Airway epithelial cell (primary cell): Measurements from ENCODE around the gene CMTM5. TPM values are rescaled to one million over a fixed set of nuclear protein-coding genes. Genes with fewer than 3 reads are reported as not detected.

Source experiments
- total RNA-seq: library from RNA; depleted of rRNA; stranded (reverse); fragments of >200 nt; gene quantifications from 2 replicates; pipeline ENCODE4 v1.2.3, GENCODE V29; 2015

Gene CMTM5
- not detected in 2 replicates for total RNA-seq

GRCh38 chr14:23376482-23377197, at the start of gene CMTM5:
Gene CMTM5, plus strand, starts transcription at chr14:23377046. Its CDS starts 206 bp downstream, at chr14:23377252.

GRCh38 chr14:23352506-23353432, 24.1 kb upstream of the CMTM5 start, which contains the start of gene SLC22A17:
Gene SLC22A17, minus strand, starts transcription at chr14:23352887.

GRCh38 chr14:23365036-23365731, 11.7 kb upstream of the CMTM5 start, which contains the start of gene EFS:
Gene EFS, minus strand, starts transcription at chr14:23365172. Its CDS starts 147 bp downstream, at chr14:23365025.

GRCh38 chr14:23372509-23372908, 4.3 kb upstream of the CMTM5 start, which contains the start of gene IL25:
Gene IL25, plus strand, starts transcription at chr14:23372809.

GRCh38 chr14:23407516-23408306, 30.9 kb downstream of the CMTM5 start, which contains the start of gene MYH6:
Gene MYH6, minus strand, starts transcription at chr14:23408273. Its CDS starts 1,050 bp downstream, at chr14:23407223.

Other genes starting within 250 kb of the CMTM5 start
- gene SLC7A8, start 193.4 kb upstream of the CMTM5 start, total RNA-seq: 12.0 and 19.0 TPM in 2 replicates
- not detected in 2 replicates for gene RNF212B, start 139.1 kb upstream of the CMTM5 start, total RNA-seq
- 12.8 and 15.2 TPM in 2 replicates for gene HOMEZ, start 90.9 kb upstream of the CMTM5 start, total RNA-seq
- 2.4 and 7.5 TPM in 2 replicates for gene PPP1R3E, start 74.2 kb upstream of the CMTM5 start, total RNA-seq
- 15.5 and 21.9 TPM in 2 replicates for gene BCL2L2, start 70.2 kb upstream of the CMTM5 start, total RNA-seq
- gene PABPN1, start 55.6 kb upstream of the CMTM5 start, total RNA-seq: 41.6 and 51.3 TPM in 2 replicates
- gene SLC22A17, start 24.2 kb upstream of the CMTM5 start, total RNA-seq: 3.8 and 5.4 TPM in 2 replicates
- gene EFS, start 11.9 kb upstream of the CMTM5 start, total RNA-seq: 15.0 and 23.2 TPM in 2 replicates
- not detected in 2 replicates for gene IL25, start 4.2 kb upstream of the CMTM5 start, total RNA-seq
- not detected in 2 replicates for gene MYH6, start 31.2 kb downstream of the CMTM5 start, total RNA-seq
- gene MYH7, start 58.6 kb downstream of the CMTM5 start, total RNA-seq: not detected in 2 replicates
- gene NGDN, start 92.7 kb downstream of the CMTM5 start, total RNA-seq: 29.1 and 30.3 TPM in 2 replicates
- gene ZFHX2, start 174.7 kb downstream of the CMTM5 start, total RNA-seq: 0.21 and 2.0 TPM in 2 replicates
- 4.9 and 13.4 TPM in 2 replicates for gene THTPA, start 179.2 kb downstream of the CMTM5 start, total RNA-seq
- gene AP1G2, start 190.7 kb downstream of the CMTM5 start, total RNA-seq: 57.8 and 73.3 TPM in 2 replicates
- gene JPH4, start 201.7 kb downstream of the CMTM5 start, total RNA-seq: not detected in 2 replicates